Measurements from ENCODE around the gene SNX21. TPM values are rescaled to one million over a fixed set of nuclear protein-coding genes. Genes with fewer than 3 reads are reported as not detected.

SNX21 gene
- total and polyA plus RNA-seq, 9 of the 15 experiments (the other 6 are each of a cell fraction or from before 2014, with no cell fraction given), result 0.10 to 1.2 (median 0.42) TPM

DNA sequence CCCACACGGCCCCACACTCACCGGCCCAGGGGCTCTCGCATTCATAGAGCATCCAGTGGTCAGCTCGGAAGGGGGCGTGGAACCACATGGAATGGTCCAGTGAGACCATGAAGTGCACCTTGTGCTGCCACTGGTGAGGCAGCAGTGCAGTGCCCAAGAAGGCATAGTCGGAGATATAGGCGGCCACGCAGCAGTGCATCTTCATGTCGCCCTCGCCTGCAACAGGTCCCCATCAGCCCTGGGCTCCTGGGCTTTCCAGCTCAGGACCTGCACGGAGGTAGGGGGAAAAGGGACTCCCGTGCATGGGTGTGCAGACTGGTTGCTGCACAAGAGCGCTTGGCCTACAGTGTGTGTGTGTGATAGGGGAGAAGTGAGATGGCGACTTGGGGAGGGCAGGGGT, 9.9 kb downstream of the SNX21 start:
- BruUV-seq (replicated peaks), result no TSS peak
- in situ Hi-C loops (cut with MboI) (no loop called here), intact Hi-C loops (cut with micrococcal nuclease) (no loop called here)
- 79% methylated on average over 14 of the region's 14 CpGs for WGBS (ENCODE audit: insufficient coverage, low coverage, missing lambda C conversion rate)
- no peak for ATAC-seq
- Histone ChIP-seq H3K4me3 (no peak overlapping the region), H2AFZ (ENCODE audit: low read depth, low read length) (no peak overlapping the region), H3K27me3 (ENCODE audit: control insufficient read depth in 2 of 2, insufficient read depth in 2 of 2, low read length in 2 of 2) (no peaks in the 10 kb centered on the region), H3K4me1 (replicated peaks in 1 of 2; ENCODE audit: control insufficient read depth in 2 of 2, insufficient read depth in 2 of 2, low read length in 2 of 2) (peaks cover 0 to 11% of the 10 kb centered on the region in 2 experiments; a peak in 1 of 5 replicates), H3K79me2 (ENCODE audit: control insufficient read depth, insufficient read depth, low read length) (no peaks in the 10 kb centered on the region), H3K9me3 (replicated peaks; ENCODE audit: control insufficient read depth, insufficient read depth, low read depth, low read length) (no peaks in the 10 kb centered on the region), H4K20me1 (replicated peaks; ENCODE audit: control insufficient read depth, insufficient read depth, low read length) (no peaks in the 10 kb centered on the region), H3K4me2 (ENCODE audit: insufficient read depth, low read length) (no peak overlapping the region), H3K9ac (ENCODE audit: insufficient read depth in 1 of 2, low read depth in 2 of 2, low read length in 2 of 2) (peak overlapping the region in 1 of 2 experiments; percentile 61; a peak in 1 of 4 replicates), H3K9me1 (ENCODE audit: control insufficient read depth, insufficient read depth, low read length) (peaks cover 3% of the 10 kb centered on the region), H3K36me3 (ENCODE audit: control insufficient read depth, insufficient read depth, low read length) (peaks cover 34% of the 10 kb centered on the region; the same call in 2 of the 3 replicates), H3K27ac (ENCODE audit: extremely low read depth, low read depth, low read length) (no peak overlapping the region)
- ChIA-PET CTCF (ENCODE audit: low intra/inter-chr PET ratio) (no interaction called here), POLR2A (interaction anchor here (4.9 kb wide), 1 partner anchor 8 kb away, joined by 19 read pairs; no protein-coding TSS in a partner anchor)
- no peak for DNase-seq (ENCODE audit: extremely low read depth in 1 of 4, low spot score in 3 of 4)
- no peak for FAIRE-seq
- TF ChIP-seq U2AF1 (optimal IDR thresholded peaks at IDR 0.05; ENCODE audit: low read depth, low read length) (no peak), CBX8 (IDR thresholded peaks at IDR 0.05; ENCODE audit: borderline replicate concordance, extremely low read depth, low read depth, low read length, poor library complexity, severe bottlenecking) (no peak), ZNF140 (CRISPR knock-in tag; IDR thresholded peaks at IDR 0.05) (no peak), MIER1 (IDR thresholded peaks at IDR 0.05; ENCODE audit: low read depth) (no peak), ZKSCAN8 (CRISPR knock-in tag; IDR thresholded peaks at IDR 0.05) (no peak), FOSL1 (tag; conservative IDR thresholded peaks at IDR 0.05) (no peak), CREBBP (IDR thresholded peaks at IDR 0.05; ENCODE audit: low read depth, low read length) (no peak), ZNF41 (CRISPR knock-in tag; conservative IDR thresholded peaks at IDR 0.05) (no peak)
